Adrenal gland (tissue), 5 donors: ENCODE data around the gene SECTM1.

ENCODE experiments used
- POLR2A ChIP-seq, 2 donors: fragments of 450-650 bp; IDR thresholded peaks; one replicate each; pipeline ENCODE4 v1.6.1; 2017; ENCODE audit warnings: antibody characterized with exemption in 2 of 2, mild to moderate bottlenecking in 2 of 2, moderate library complexity in 1 of 2
- TF ChIP-seq, protein P1 (sequence below), 6 experiments: fragments of 450-650 bp in 4 of 6; fragments of 200-600 bp in 2 of 6; sonication (generic) in 1 of 6; IDR thresholded peaks; 1 replicate in 5 of 6; 2 replicates in 1 of 6; pipeline versions ENCODE4 v1.5.1 to v1.8.0; 2016 to 2021; ENCODE audit warnings: antibody characterized with exemption in 6 of 6, mild to moderate bottlenecking in 2 of 6, moderate library complexity in 1 of 6
- donor health status: DM: no; HTN: no; CAD: no.

DNA sequence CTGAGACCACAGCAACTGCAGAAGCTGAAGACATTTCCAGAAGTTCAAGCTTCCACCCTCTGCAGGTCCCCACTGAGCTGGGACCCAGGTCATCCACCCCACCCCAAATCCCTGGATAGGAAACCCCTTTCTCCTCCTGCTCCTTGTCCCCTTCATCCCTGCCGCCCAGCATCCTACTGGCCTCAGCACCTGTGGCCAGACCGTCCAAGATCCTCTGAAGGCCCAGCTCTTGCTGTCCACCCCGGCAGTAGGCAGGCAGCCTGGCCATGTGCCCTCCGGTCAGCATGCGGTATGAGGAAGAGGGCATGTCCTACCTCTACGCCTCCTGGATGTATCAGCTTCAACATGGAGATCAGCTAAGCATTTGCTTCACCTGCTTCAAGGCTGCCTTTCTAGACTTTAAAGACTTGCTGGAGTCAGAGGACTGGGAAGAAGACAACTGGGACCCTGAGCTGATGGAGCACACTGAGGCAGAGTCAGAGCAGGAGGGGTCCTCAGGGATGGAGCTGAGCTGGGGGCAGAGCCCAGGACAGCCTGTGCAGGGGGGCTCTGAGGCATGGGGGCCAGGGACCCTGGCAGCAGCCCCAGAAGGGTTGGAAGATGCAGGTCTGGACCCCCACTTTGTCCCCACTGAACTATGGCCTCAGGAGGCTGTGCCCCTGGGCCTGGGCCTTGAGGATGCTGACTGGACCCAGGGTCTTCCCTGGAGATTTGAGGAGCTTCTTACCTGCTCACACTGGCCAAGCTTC, 28.5 kb upstream of the SECTM1 start:
- TF ChIP-seq POLR2A (IDR thresholded peaks at IDR 0.05) = no peak
- TF ChIP-seq, protein P1, sequence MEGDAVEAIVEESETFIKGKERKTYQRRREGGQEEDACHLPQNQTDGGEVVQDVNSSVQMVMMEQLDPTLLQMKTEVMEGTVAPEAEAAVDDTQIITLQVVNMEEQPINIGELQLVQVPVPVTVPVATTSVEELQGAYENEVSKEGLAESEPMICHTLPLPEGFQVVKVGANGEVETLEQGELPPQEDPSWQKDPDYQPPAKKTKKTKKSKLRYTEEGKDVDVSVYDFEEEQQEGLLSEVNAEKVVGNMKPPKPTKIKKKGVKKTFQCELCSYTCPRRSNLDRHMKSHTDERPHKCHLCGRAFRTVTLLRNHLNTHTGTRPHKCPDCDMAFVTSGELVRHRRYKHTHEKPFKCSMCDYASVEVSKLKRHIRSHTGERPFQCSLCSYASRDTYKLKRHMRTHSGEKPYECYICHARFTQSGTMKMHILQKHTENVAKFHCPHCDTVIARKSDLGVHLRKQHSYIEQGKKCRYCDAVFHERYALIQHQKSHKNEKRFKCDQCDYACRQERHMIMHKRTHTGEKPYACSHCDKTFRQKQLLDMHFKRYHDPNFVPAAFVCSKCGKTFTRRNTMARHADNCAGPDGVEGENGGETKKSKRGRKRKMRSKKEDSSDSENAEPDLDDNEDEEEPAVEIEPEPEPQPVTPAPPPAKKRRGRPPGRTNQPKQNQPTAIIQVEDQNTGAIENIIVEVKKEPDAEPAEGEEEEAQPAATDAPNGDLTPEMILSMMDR (IDR thresholded peaks at IDR 0.05) = no peak
